GM18858 (cell line): ENCODE results near the gene CR2.
"Not testable (repeated sequence)": the region's sequence is repeated elsewhere in the genome, so short reads cannot be mapped to it uniquely, and the experiment has no call there.

ENCODE experiments used
- ATAC-seq: cut with Tn5 transposase; IDR thresholded peaks from one replicate; pipeline ENCODE4 v1.9.1; 2021; ENCODE audit not compliant: unreplicated experiment

Gene CR2

DNA sequence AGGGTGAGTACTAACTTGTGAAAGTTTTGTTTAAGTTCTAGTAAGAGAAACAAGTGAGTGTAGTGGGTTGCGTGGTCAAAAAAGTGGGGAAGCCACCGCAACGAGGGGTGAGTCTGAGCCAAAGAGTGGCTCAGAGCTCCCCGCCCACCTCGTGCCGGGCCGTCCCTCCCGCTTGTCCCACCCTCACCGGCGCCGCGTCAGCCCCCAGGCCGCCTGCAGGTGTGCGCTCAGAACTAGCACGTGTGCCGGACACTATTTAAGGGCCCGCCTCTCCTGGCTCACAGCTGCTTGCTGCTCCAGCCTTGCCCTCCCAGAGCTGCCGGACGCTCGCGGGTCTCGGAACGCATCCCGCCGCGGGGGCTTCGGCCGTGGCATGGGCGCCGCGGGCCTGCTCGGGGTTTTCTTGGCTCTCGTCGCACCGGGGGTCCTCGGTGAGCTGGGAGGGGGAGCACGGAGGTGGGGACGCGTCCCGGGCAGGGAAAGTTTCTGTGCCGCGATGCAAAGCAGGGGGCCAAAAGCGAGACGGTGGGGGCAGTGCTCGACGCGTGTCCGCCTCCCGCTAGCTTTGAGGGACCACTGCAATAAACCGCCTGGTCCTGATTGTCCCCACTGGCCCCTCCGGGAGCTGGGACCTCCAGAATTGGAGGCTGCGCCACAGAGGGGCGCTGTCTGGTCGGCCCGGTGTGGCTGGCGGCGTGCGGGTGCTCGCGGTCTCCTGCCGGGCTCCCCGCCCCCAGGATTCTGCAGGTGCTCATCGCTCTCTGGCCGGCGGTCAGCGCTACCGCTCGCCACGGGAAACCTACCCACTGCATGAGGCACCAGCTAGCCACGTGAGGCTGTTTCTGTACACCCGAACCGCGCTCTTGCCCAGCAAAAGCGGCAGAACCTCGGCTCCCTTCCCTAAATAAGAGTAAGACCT is at the start of gene CR2:
CR2 (plus strand) TSS at position 283 of the 919 bp plus-strand sequence; CDS start at position 374, 91 bp downstream.
- peak; percentile 56 for ATAC-seq

DNA sequence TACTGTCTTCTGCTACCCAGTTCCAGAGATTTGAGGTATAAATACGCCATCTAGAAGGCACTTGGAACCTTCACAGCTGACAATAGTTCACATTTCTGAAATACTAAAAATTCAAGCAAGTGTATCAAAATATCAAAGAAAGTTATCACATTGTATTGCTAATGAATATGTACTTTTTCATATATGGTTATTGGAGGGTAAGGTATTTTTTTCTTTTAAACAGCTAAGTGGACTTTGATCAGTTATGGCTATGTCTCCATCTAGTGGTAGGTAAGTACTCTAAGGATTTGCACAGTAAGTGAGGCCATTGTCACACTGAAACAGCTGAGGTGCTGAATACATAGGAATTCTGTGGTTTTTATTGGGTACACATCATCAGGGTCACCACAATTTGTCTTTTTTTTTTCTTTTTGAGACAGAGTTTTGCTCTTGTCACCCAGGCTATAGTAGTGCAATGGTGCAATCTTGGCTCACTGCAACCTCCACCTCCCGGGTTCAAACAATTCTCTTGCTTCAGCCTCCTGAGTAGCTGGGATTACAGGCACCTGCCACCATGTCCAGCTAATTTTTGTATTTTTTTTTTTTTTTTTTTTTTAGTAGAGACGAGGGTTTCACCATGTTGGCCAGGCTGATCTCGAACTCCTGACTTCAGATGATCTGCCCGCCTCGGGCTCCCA is 49.1 kb upstream of the CR2 start:
- ATAC-seq = no peak

DNA sequence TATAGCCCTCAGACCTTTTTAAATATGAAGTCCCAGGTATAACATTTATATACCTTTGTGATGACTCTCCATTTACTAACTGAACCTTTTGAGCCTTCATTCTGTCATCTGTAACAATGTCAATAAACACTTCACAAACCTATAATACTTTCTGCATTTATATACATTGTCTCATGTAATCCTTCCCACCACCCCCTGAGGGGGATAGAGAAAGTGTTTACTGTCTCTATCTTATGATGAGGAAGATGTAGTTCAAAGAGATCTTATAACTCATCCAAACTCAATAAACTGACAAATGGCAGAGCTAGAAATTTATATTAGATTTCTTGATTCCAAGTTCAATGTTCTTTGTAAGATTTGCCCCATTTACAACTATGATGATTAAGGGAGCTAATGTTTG is 48.3 kb upstream of the CR2 start:
- no peak for ATAC-seq

DNA sequence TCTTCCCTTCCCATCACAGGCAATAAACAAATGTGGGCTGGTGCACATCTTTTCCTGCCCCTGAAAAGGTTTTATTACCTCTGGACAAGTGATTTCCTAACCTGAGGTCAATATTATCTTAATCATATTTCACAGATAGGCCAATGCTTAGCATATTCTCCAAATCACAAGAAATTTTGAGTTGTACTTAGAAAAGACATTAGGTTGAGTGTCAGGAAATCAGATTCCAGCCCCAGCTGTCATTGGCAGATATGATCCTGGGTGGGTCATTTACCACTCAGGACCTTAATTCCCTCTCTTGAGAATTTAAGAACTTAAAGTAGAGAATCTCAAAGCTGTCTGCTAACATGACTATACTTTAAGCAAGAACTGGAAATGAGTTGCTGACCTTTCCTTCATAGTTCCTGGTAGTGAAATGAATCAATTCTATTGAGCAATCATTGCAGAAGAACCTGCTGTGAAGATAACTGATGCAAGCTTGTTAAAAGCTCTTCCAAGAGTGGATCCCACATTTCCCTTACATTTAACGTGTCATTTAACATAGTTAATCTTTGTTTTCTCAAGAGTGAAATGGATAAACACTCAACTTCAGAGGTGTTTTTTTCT is 46.4 kb upstream of the CR2 start:
- ATAC-seq = no peak

DNA sequence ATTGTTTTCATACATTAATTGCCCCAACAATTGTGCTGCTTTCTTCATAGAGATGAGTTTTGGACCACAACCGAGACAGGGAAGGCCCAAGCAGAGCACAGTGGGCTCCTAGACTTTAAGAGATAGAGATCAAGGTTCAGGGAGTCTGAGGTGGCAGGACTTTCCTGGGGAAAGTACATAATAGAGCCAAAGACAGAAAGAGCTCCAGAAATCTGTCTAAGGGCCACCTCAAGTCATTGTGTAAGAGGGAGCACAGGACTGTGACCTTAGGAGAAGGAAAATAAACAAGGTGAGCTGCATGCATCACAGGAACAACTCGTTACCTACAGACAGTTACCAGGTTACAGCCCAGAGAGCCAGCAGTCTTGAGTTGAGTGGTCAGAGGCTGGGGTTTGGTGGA is 41.3 kb upstream of the CR2 start:
- ATAC-seq = no peak

DNA sequence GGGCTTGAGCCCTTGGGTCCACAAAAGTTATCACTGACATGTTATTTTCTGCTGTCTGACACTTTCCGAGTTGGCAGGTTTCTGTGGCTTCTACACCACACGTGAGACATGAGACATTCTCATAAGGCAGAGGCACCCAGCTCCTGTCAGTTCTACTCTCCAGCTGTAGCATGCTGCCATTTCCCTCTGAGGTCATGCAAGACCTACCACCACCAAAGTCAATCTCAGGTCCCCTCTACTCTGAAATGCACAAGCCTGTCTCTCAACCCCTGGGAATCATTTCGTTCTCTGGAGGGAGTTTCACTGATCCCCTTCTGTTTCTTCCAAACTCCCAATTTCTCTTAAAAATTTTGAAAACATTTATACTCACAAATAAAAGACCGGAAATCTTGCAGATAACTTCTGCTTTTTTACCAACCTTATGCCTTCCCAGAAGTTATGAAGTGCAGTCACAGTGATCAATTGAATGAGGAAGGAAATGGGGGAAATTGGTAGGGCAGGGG is 39.5 kb upstream of the CR2 start:
- peak; percentile 79 for ATAC-seq

DNA sequence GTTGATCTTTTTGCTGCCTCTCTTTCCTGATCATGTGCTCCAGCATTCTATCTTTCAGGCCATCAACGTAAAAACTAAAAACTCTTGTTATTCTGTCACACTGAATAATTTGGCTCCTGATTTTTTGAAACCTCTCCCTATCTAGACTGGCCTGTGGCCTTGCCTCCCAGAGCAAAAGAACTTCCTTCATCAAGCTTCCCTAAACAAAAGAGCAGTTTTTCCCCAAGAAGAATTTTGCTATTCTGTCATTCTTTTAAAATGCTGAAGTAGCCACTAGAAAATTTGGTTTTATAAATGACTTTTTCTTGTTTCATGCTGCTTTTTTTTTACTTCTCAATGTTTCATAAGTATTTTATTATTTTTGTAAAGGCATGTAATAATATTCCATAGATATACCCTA is 37.1 kb upstream of the CR2 start:
- ATAC-seq = no peak

DNA sequence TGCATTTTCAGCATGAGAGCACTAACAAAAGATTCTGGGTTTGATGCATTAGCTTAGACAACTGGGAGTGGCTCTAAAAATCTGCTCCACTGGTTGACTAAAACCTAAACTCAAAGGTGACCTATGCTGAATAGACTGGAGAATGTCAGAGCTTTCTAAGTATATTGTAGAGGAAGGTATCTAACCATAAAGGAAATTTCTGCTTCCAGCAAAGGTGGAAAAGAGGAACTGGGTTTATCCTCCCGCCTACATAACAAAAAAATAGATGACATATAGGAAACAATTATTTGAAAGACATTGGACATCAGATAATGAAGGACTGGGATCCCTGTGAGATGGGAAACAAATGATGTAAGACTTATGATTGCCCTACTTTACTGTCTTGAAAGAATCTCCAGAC is 35.8 kb upstream of the CR2 start:
- no peak for ATAC-seq

DNA sequence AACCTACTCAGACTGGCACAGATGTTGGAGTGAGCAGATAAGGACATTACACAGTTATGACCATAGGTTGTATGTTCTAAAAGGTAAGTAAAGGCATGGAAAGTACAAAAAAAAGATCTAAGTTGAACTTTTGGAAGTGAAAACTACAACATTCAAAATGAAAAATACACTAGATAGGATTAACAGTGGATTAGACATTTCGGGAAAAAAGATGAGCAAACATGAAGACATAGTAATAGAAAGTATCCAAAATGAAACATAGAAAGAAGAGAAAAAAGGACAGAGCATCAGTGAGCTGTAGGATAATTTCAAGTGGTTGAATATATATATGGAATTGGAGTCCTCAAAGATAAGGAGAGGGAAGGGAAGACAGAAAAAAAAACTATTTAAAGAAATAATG is 34.0 kb upstream of the CR2 start:
- no peak for ATAC-seq

DNA sequence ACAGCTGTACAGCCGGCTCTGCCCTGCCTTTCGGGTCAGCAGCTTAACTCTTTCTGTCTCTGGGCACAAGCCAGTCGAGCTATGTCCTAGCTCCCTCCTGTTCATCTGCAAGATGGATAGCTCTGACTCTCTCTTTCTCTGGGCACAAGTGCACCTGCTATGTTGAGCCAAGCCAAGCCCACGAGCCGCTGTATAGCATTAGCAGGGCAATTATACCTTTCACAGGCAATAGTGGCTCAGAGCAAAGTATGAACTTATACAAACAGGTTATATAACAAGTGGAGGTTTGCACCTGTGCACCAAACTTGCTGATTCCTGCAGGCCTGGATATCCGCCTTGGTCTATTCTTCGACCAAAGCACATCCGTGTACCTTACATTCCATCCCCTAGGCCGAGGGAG is 33.0 kb upstream of the CR2 start:
- no peak for ATAC-seq

DNA sequence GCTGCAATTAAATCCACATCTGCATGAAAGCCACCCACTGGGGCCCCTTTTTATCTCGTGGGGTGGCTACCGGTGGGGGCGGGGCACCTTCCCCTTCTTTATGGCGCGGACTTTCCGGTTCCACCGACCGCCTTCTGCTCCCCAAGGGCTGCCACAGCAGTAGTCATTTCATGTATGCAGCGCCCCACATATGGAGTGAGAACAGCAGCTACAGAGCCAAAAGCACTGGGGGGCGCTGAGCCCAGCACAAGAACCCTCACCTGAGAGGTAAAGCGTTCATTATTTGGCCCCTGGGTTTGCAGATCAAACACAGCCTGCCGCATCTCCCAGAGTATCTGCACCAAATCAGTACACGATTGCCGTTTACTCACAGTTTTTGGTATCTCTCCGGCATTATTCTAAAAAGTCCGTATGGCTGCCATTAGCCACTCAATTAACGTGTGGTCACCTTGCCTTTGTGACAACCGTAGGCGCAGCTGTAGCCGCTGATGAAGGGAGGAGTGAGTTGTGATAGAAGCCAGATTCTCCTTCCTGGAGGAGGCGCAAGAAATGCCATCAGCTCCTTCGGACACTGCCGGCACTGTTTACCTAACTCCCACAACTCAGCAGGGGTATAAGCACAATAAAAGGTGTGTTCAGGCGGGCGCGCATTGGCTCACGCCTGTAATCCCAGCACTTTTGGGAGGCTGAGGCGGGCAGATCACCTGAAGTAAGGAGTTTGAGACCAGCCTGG is 30.4 kb upstream of the CR2 start:
- ATAC-seq = no peak

DNA sequence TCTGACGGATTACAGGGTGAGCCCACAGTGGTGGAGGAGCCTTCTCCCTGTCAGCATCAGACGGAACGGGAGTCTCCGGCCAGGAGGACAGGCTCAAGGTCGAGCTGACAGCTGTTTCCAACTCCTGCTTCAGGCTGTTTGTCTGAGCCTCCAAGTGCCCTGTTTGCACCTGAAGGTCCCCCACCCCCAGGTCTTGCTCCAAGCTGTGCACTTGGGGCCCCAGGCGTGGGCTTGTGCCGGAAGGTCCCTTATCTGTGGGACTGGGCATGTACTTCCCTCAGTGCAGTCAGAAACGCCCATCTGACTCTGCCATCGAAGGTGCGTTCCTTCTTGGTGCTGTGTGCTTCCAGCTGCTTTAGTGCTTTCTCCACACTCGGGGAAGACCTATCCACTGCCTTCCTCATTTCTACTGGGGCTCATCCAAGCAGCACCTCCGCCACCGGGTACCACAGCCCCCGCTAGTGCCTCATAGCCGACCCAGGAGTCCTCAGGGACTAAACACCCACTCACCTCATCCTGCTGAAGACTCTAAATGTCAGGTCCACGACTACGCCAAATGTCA is 29.5 kb upstream of the CR2 start:
- no peak for ATAC-seq

DNA sequence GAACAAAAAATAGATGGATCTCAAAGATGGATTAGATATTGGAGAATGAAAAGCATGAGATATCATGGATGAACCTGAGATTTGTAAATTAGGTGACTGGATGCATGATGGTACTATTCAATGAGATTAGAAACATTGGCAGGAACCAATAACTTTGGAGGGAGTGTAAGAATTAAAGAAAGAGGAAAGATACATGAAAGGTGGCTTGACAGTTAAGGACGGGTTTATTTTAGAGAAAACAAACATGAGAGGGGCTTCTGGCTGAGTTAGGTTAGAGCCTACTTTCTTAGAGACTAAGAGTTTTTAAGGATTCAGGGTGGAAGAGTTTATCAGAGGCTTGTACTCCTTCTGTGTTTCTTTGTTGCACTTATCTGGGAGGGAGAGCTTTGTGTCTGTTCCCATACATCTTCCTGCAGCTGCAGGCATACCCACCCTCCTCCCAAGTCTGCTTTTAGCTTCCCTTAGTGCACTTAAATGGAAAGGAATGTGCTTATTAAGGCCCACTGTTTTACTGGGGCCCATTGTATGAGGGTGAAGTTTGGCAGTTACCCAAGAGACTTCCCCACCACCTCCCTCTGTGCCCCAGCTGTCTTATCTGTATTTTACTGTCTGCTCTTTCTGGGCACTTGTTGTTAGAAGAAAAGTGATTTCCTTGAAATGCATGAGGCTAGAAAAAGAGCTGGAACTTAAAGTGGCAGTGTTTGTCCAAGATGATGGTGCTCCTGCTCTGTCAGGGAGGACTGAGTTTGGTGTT is 26.1 kb upstream of the CR2 start:
- ATAC-seq = no peak

DNA sequence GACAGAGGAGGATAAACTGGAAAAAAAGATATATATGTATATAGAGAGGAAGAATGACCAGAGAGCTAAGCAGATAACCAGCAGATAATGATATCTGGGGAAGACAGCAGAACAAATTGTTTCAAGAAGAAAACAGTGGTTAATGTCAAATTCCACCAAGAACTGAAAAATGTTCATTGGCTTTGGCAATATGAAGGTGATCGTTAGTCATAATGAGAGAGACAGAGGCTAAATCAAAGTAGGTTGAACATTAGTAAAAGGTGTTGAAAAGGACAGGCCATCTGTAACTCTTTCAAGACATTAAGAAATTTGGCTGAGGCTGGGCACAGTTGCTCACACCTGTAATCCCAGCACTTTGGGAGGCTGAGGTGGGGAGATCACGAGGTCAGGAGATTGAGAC is 25.3 kb upstream of the CR2 start:
- no peak for ATAC-seq

DNA sequence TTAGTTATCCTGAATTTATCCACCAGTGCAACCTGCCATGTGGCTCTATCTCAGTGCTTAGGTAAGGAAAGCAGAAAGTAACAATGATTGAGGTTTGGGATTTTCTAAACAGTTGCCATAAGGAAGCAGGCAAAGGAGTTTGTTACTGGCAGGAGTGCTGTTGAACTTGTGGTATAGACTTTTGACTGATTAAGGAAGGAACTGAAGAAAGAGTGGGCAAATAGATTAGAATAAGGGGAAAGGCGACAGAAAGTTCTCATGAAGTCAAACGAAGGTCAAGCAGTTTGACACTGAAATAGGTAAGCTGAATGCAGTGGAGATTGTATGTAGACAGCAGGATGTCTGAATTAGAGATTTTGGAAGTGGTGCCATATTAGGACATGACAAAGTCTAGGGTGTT is 24.2 kb upstream of the CR2 start:
- no peak for ATAC-seq

DNA sequence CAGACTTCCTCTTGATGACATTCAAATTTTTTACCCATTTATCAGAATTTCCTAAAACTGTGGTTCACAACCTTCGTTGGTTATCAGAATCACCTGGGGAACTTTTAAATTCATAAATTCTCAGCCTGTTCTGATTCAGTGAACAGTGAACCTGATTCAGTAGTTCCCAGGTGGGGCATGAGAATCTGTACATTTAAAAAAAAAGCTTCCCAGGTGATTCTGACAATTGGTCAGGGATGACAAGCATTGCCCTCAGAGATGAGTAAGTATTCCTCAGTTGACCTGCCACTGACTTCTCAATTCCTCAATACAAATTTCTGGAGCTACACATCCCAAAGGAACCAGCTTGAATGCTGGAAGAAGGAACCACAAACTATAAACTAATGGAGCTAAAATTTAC is 23.5 kb upstream of the CR2 start:
- ATAC-seq = no peak

DNA sequence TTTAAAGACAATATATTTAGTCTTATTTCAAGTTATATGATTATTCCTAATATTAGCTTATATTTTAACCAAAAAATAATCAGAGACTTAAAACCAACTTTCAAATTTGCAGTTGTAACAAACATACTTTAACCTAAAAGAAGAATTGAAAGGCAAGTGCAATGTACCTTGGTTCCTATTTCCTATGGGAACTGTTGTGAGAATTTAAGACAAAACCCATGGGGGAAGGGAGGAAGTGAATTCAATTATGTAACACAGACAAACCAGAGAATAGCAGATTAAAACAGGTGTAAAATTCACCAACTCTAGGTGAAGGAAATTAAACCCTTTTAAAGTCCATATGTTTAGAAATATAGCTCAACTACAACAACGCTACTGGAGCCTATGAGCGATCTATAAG is 22.6 kb upstream of the CR2 start:
- no peak for ATAC-seq

DNA sequence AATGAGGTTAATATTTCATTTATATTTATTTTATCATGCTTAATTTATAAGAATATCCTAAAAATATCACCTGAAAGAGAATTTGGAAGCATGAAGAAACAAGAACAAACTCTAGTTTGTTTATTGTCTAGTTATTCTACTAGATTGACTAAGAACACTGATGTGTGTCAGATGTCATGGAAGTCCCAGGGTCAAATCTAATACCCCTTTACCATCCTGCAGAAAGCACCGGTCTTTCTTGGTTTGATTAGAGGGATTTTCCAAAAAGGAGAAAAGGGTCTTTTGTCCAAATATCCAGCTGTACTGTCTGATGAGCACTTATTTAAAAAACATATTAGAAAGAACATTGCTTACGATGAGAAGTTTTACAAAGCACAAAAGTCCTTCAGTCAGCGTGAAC is 20.7 kb upstream of the CR2 start:
- ATAC-seq = no peak

DNA sequence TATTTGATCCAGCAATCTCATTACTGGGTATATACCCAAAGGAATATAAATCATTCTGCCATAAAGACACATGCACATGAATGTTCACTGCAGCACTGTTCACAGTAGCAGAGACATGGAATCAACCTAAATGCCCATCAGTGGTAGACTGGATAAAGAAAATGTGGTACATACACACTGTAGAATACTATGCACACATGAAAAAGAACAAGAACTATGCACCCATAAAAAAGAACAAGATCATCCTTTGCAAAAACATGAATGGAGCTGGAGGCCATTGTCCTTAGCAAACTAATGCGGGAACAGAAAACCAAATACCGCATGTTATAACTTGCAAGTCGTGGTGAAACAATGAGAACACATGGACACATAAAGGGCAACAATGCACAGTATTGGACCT is 17.4 kb upstream of the CR2 start:
- ATAC-seq = not testable (repeated sequence)

DNA sequence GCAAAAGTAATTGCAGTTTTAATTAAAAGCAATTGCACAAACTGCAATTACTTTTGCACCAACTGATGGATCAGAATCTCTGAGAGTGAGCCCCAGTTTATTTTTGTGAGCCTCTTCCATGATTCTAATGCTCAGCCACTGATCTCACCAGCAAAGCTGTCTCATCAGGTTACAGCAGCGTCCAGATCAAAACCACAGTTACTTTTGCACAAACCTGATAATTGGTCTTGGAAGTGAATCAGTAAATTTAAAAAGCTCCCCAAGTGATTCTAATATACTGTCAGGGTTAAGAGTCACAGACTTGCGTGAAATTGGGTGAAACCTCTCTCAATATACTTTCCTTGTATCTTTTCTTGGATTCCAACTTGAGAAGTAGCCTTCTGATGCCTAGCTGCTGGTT is 13.5 kb upstream of the CR2 start:
- ATAC-seq = no peak
